Occipital lobe (tissue), 2 donors: ENCODE results near the gene PPM1L. TPM values are rescaled to one million over a fixed set of nuclear protein-coding genes. Genes with fewer than 3 reads are reported as not detected.

Source experiments
- DNase-seq: peaks from one replicate; lab custom pipeline; 2025; lab: John Stamatoyannopoulos, UW
- total RNA-seq: library from RNA; depleted of rRNA; stranded (reverse); fragments of >200 nt; gene quantifications from one replicate; pipeline ENCODE4 v1.2.3, GENCODE V29; 2014

Gene PPM1L
- total RNA-seq, 1 donor from 2014 or later = 90.3 TPM

DNA sequence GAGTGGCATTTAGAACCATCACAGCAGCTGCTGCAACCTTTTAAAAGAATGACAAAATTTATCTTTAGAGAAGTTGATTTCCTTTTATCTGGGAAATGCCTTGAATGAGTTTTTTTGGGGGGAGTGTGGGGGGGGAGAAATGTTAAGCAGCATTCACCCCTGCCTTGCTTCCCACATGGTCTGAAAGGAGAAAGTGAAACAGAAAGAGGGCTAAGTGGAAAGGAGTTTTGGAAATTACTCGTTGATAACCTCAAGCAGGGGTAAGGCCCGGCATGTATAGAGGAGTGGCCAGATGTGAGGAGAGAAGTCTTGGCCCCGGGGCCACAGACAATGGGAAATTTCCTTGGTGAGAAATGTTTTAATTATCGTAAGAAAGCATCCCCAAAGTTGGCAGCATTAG is 325.6 kb downstream of the PPM1L start:
- DNase-seq = no peak

DNA sequence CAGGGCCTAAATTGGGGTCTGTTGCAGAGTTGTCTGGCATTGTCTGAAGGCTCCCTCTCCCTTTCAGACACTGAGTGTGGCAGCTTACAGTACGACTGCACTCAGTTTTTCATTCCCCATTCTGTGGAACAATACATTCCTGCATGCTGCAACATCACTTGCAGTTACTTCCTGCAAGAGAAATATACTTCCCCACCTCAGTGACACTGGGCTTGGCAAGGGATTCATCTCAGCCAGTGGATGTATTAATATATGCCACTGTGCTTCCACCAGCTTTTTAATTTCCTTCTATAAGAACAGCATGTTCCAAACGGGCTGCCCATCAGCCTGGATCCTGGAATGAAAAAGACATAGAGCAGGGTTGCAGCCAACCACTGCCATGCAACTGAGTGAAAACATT is 326.0 kb downstream of the PPM1L start:
- no peak for DNase-seq

DNA sequence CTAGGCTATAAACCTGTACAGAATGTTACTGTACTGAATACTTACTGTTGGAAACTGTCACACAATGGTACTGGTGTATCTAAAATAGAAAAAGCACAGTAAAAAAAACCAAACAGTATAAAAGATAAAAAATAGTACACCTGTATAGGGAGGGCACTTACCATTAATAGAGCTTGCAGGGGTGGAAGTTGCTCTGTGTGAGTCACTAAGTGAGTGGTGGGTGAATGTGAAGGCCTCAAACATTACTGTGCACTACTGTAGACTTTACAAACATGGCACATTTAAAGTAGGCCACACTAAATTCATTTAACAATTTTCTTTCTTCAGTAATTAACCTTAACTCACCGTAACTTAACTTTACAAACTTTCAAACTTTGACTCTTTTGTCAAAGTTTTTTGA is 327.1 kb downstream of the PPM1L start:
- no peak for DNase-seq

DNA sequence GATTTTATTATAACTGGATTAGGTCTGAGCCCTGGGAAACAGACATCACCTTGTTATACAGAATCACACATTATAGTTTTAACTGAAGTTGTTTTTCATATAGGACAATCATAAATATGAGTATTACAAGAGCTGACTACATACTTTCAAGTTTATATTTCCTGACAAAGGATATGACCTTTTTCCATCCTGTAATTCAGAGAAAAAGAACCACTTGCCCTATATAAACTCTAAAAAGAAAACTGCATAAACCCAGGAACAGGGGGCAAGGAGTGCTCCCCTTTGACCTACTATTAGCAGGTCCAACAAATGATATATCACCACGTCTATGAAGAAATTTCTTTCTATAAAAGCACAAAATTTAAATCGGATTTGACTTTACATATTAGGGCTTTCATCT is 328.2 kb downstream of the PPM1L start:
- DNase-seq = no peak

DNA sequence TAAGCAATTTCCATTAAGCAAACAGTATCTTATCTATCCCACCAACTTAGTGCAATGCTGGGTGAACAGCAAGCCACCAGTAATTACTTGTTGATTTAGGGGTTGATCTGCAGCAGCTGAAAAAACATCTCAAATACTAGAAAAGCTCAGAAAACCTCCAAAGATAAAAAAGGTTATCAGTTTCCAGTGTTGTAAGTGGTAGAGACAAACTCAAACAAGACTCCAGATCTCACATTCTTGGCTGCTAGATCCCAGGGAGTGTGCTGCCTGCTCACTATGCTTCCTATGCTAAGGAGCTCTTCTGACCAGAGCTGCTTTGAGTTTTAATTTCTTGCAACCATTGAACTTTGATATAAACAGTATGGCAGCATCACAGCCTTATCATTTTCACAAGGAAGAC is 337.9 kb downstream of the PPM1L start:
- DNase-seq = no peak

DNA sequence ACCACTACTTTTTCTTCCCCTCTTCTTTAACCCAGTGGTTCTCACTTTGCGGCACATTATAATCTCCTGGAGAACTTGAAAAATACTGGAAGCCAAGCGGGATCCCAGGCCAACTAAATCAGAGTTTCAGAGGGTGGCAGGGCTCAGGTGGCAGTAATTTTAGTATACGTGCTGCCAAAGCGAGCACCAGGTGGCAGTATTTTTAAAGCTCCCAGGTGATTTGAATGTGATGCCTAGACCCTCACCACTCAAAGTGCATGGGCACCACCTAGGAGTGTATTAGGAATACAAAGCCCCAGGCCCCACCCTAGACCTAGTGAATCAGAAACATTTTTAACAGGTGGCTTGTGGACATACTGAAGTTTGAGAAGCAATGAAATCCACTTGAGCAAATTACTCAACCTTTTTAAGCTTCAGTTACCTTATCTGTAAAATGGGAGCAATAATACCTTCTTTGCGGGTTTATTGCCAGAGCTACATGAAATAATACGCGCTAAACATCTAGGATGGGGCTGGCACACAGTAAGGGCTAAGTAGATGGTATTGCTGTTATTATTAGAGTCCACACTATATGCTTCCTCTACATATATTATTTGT is 340.8 kb downstream of the PPM1L start:
- no peak for DNase-seq

DNA sequence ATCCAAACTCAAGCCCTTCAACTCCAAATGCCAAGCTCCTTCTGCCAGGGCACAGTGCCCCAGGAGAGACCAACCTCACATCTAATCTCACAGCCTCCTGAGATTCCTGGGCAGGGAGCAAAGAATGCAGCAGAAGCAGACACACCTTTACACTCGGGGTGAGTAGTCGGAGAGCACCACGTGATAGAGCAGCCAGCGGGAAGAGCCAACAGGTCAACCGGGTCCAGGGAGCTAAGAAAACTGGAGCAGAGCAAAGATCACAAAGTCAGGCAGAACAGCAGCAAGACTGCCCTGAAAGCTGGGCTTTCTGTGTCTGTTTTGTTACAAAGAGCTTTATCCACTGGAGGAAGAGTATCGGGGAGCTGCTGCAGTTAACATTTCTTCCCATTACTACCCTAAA is 345.0 kb downstream of the PPM1L start:
- no peak for DNase-seq

DNA sequence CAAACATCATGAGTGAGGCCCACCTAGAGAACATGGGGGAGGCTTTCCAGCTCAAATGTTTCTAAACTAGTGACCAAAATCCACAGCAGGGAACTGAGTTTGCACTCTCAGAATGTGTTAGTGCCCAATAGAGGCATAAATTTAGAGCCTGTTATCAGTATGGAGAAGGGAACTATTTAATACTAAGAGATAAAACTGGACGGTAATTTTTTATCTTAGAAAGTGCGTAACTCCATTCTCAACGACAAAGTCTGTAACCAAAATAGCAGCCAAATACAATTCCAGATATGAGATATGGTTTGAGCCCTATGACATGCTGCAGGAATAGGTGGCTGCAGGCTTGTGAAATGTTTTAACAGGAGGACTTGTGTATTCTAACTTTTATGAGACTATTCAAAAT is 345.6 kb downstream of the PPM1L start:
- no peak for DNase-seq

DNA sequence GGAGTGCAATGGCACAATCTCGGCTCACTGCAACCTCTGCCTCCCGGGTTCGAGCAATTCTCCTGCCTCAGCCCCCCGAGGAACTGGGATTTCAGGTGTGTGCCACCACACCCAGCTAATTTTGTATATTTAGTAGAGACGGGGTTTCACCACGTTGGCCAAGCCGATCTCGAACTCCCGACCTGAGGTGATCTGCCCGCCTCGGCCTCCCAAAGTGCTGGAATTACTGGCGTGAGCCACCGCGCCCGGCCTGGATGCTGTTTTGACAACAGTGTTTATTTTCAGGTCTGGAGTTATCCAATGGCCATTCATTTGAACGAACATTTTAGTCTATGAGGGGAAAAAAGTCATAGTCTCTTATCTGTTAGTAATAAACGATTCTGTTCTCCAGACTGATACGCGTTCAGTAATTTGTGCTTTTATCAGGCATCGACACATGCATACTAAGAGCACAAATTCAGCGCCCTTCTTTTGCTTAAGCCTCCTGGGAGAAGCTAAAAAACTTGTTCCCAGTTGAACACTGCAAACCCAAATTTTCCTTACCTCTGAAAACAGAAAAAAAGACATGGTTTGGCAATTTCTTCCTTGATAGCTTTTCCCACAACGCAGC is 347.9 kb downstream of the PPM1L start:
- DNase-seq = no peak

DNA sequence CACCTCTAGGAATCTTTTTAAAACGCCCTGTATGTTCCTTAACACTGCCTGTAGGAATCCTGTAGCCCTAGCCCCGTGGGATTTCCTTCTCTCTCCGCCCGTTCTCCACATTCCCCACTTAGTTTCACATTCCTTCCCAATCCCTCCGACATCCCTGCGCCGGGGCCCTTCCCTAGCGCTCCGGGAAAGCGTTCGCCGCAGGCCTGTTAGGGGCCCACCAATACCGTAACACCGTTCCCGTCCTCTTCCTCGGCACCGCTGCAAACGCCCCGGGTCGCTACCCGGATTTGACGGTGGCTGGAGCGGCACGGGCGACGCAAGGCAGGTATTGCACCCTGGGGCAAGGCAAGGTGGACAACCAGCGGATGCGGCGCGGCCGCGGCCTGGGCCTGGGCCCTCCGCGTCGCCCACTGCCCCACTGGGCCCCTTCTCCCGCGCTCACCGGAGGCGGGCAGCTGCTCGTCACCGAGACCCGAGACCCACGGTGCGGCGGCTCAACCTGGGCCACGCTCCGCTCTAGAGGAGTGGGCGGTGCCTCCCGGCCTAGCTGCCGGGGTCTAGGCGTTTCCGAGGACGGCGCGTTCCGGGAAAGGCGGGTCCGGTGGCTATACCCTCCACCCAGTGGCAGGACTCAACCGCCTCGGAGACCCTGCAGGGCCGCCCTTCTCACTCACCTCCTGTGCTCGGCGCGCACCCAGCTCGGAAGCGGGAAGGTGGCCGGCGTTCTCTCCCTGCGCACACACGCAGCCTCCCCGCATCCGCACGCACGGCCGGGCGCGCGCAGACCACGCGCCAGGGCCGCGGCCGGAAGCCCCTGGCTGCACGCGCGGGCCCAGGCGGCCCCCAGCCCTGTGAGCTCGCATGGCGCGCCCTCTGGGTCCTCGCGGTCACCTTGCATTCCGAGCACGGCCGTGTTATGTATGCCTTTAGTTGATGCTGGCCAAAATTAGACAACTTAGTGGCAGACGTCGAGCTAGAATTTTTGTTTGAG is 348.8 kb downstream of the PPM1L start, which contains the start of gene B3GALNT1:
TSS of gene B3GALNT1 (minus strand) at position 789 of the 991 bp plus-strand sequence. CDS start 18,595 bp downstream, outside the sequence.
- peak; percentile 58 for DNase-seq

DNA sequence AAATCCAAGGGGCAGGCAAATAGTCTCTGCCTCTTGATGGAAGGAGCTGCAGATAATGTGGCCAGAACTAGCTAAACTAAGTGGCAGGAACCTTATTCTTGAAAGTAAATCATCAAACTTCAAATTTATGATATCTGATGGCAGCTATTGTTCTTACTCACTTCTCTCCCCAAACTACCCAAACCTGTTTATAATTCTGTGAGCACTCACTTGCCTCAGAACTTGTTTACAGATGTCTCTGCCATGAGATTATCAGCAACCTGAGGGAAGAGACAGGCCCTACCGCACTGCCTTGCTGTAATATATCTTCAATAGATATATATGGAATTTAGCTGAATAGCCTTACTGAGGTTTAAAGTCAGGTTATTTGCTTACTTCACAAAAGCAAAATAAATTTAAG is 351.3 kb downstream of the PPM1L start:
- DNase-seq = no peak

DNA sequence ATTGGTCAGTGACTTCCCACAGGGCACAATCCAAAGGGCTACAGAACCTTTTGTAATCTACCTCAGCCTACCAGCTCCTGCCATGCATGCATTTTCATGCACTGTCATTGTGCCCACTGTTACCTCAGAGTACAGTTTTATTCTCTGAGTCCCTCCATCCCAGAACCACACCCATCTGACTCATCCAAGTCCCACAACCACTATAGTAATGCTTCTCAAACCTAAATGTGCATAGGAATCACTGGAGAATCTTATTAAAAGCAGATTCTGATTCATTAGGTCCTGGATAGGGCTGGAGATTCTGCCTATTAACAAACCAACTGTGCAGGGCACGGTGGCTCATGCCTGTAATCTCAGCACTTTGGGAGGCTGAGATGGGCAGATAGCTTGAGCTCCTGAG is 352.8 kb downstream of the PPM1L start:
- DNase-seq = no peak

DNA sequence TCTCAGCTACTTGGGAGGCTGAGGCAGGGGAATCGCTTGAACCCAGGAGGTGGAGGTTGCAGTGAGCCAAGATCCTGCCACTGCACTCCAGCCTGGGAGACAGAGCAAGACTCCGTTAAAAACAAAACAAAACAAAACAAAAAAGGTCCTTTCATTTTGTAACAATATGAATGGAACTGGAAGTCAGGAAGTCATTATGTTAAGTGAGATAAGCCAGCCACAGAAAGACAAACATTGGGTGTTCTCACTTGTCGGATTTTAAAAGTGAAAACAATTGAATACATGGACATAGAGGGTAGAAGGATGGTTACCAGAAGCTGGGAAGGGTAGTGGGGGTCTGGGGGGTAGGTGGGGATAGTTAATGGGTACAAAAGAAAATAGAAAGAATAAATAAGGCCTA is 361.6 kb downstream of the PPM1L start:
- no peak for DNase-seq

DNA sequence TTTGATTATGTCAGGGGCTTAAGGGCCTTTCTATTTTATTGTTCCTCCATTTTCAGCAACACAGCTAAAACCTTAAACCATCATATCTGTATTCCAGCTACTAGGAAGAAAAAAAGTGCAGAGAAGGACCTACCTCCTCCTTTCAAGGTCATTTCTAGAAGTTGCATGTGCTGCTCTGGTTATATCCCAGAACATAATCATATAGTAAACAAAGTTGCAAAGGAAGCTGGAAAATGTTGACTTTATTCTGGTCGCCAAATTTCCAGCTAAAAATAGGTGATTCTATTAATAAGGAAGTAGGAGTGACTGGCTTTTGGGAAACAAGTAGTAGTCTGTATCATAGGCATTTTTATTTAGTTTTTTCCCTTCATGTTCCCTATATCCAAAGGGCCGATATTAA is 370.5 kb downstream of the PPM1L start:
- DNase-seq = no peak

Other genes starting within 250 kb of the PPM1L start
- gene KPNA4, start 190.7 kb upstream of the PPM1L start, total RNA-seq = 49.0 TPM
- gene ARL14, start 79.1 kb upstream of the PPM1L start, total RNA-seq = not detected